Adrenal gland (tissue), 5 donors: ENCODE measurements around the gene PACS1.

Experiments used
- CTCF ChIP-seq, 6 experiments: fragments of 450-650 bp in 4 of 6; fragments of 200-600 bp in 2 of 6; sonication (generic) in 1 of 6; IDR thresholded peaks; 1 replicate in 5 of 6; 2 replicates in 1 of 6; pipeline versions ENCODE4 v1.5.1 to v1.8.0; 2016 to 2021; ENCODE audit warnings: antibody characterized with exemption in 6 of 6, mild to moderate bottlenecking in 2 of 6, moderate library complexity in 1 of 6
- POLR2A ChIP-seq, 2 donors: fragments of 450-650 bp; IDR thresholded peaks; one replicate each; pipeline ENCODE4 v1.6.1; 2017; ENCODE audit warnings: antibody characterized with exemption in 2 of 2, mild to moderate bottlenecking in 2 of 2, moderate library complexity in 1 of 2
- donor health status: DM: no; HTN: no; CAD: no.

DNA sequence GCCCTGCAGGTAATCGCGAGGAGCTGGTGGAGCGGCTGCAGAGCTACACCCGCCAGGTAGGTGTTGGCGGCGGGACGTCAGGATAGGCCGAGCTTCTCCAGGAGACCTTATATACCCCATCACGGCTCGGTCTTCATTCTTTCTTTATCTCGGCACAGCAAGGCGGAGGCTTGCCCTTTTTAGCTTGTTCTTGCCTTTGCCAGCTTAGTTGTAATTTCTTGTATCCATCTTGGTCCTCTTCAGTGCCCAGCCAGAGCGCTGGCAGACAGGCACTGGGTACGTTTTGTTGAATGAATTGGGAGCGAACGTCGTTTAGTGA lies 17.4 kb upstream of the PACS1 start:
- no peak for TF ChIP-seq CTCF (IDR thresholded peaks at IDR 0.05)
- no peak for TF ChIP-seq POLR2A (IDR thresholded peaks at IDR 0.05)
